GM18867 (cell line): ENCODE data around the gene NMNAT3.

Source experiments
- ATAC-seq: cut with Tn5 transposase; IDR thresholded peaks from one replicate; pipeline ENCODE4 v1.9.1; 2021; ENCODE audit warnings: mild to moderate bottlenecking, moderate library complexity; ENCODE audit not compliant: unreplicated experiment

Gene NMNAT3

DNA sequence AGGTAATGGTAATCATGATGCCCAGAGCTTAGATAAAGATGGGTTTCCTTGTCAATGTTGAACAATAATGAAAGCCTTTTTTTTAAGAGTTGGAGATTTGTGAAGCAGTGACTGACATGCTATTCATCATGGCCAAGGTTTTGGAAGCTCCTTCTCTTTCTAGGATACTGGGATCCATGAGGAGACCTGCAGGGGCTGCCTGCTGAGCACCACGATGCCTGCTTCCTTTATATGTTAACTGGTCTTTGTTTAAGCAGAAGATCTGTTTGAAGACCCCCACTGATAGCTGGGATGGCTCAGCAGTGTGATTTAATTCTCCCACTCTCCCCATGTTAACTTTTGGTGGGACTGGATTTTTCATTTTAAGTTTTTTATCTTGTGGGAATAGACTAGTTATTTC, 154.1 kb downstream of the NMNAT3 start:
- no peak for ATAC-seq

- no peak for ATAC-seq
Observed at GRCh38 chr3:139523166-139523565, 154.6 kb downstream of the NMNAT3 start.

DNA sequence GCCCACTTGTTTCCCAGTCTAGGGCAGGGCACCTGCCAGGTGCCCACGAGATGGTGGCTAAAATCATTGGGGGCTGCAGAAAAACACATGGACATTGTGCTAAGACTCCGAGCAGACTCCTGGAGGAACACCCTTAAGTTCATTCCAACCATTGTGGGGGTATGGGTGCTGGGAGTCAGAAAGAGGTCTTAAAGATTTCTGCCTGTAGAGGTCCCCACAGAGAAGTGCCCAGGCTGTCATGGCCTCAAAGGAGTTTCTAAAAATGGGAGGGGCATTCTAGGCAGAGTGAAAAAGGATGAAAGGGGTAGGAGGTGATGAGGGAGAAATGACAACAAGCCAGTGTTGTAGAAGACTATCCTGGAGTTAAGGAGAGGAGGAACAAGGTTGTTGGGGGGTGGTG, 155.4 kb downstream of the NMNAT3 start:
- no peak for ATAC-seq

GRCh38 chr3:139521816-139522215, 156.0 kb downstream of the NMNAT3 start:
- no peak for ATAC-seq

DNA sequence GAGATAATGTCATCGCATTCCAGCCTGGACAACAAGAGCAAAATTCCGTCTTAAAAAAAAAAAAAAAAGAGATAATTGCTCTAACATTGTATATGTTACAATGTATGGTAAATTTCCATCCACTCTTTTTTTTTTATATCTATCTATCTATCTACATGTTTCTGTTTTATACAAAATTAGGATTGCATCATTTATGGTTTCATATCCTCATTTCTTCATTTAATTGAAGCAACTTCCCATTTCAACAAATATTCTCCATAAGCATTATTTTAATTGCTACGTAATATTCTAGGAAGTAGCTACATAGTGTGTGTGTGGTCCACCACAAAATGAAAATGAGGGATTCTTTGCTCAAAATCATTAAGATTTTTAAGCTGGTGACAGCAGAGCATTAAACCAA, 156.6 kb downstream of the NMNAT3 start:
- ATAC-seq, result no peak

- ATAC-seq, result no peak
Observed at GRCh38 chr3:139519998-139520737, 157.6 kb downstream of the NMNAT3 start.

DNA sequence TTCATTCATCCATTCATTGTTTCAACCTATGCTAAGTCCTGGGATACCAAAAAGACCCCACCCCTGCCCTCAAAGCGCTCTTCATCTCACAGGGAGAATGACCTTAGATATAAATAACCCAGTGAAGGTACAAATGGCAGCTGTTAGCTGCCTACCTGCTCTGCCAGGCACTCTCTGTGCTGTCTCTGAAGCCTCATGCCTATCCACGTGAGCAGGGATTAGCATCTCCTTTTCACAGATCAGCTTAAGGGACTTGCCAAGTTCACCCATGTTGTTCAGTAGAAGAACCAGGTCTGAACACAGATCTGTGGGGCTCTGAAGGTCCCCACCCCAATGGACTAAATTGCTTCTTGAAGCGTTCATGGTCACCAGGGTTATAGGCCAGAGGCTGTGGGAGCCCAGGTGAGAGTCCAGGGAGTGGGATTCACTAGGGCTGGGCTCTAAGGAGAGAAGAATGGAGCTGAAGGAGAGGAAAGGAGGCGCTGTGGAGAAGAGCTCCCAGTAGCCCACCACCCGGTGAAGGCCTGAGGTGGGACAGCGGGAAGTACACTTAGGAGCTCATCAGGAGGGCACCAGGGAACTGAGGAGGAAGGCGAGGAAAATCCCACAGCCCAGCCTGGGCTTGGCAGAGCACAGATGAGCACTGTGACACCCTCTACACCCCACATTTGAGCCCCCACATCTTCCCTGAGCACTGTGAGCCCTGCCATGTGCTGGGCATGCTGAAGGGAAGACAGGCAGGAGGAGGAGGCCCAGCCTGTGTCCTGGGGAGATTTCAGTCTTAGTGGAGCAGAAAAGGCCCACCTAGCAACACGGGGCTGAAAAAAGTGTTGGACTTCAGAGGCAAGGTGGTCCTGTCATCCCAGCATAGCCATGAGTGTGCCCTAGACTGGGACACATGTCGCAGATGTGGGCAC, 158.6 kb downstream of the NMNAT3 start:
- no peak for ATAC-seq

DNA sequence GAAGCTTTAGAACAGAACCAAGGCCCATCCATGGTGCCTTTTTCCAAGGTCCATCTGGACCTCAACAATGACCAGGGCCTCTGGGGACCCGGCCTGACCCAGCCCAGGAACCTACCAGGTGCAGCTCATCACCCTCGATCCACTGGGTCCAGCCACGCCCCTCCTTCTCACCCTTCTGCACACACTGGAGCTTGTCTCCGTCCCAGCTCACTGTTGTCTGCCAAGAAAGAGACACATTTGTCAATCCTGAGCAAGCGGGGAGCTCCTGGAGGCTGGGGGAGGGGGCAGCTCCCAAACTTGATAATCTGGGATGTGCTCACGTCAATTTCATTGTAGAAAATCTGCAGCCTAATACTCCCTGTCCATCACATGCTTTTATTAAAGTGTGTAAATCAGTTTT, 159.5 kb downstream of the NMNAT3 start:
- no peak for ATAC-seq

GRCh38 chr3:139517321-139518065, 160.3 kb downstream of the NMNAT3 start:
- no peak for ATAC-seq

GRCh38 chr3:139514741-139515140, 163.0 kb downstream of the NMNAT3 start:
- ATAC-seq, result no peak
